H9 (cell line): ENCODE results near the gene FBXO24. TPM values are rescaled to one million over a fixed set of nuclear protein-coding genes. Genes with fewer than 3 reads are reported as not detected.

Experiments
- DNase-seq: peaks from one replicate; pipeline ENCODE4 v3.0.0-alpha.2; 2017
- H2AFZ ChIP-seq: one replicate; pipeline ENCODE4 v1.6.1; 2013; ENCODE audit warnings: mild to moderate bottlenecking, low read length, control low read depth, moderate library complexity
- H2AK5ac ChIP-seq: 2 replicates; pipeline ENCODE4 v1.6.1; 2013; ENCODE audit warnings: low read length, control low read depth, mixed read lengths; ENCODE audit not compliant: insufficient read length
- H2BK120ac ChIP-seq: one replicate; pipeline ENCODE4 v1.6.1; 2013; ENCODE audit warnings: low read depth, mild to moderate bottlenecking, low read length, control low read depth, inconsistent platforms; ENCODE audit not compliant: poor library complexity, severe bottlenecking
- H2BK12ac ChIP-seq: 2 replicates; pipeline ENCODE4 v1.6.1; 2013; ENCODE audit warnings: low read length, control low read depth, mixed read lengths, low read depth; ENCODE audit not compliant: insufficient read length
- H2BK15ac ChIP-seq: 2 replicates; pipeline ENCODE4 v1.6.1; 2013; ENCODE audit warnings: low read depth, low read length, control low read depth
- H2BK20ac ChIP-seq: one replicate; pipeline ENCODE4 v1.6.1; 2013; ENCODE audit warnings: low read depth, mild to moderate bottlenecking, low read length, control low read depth, inconsistent platforms; ENCODE audit not compliant: poor library complexity, severe bottlenecking
- H2BK5ac ChIP-seq: 2 replicates; pipeline ENCODE4 v1.6.1; 2013; ENCODE audit warnings: low read length, control low read depth, mixed read lengths; ENCODE audit not compliant: insufficient read length
- H3K14ac ChIP-seq: 2 replicates; pipeline ENCODE4 v1.6.1; 2013; ENCODE audit warnings: low read length, control low read depth; ENCODE audit not compliant: insufficient read depth
- H3K18ac ChIP-seq: 2 replicates; pipeline ENCODE4 v1.6.1; 2013; ENCODE audit warnings: low read depth, mild to moderate bottlenecking, mixed read lengths, low read length, control low read depth; ENCODE audit not compliant: insufficient read length
- H3K23ac ChIP-seq: 2 replicates; pipeline ENCODE4 v1.6.1; 2013; ENCODE audit warnings: low read length, control low read depth, mixed read lengths, low read depth; ENCODE audit not compliant: insufficient read length
- H3K23me2 ChIP-seq: 2 replicates; pipeline ENCODE4 v1.6.1; 2013; ENCODE audit warnings: low read depth, mild to moderate bottlenecking, mixed read lengths, low read length, control low read depth; ENCODE audit not compliant: insufficient read length, poor library complexity, severe bottlenecking
- H3K27ac ChIP-seq: 2 replicates; pipeline ENCODE4 v1.5.1; 2013; ENCODE audit warnings: low read length, control low read depth, mixed read lengths, low read depth; ENCODE audit not compliant: insufficient read length
- H3K27me3 ChIP-seq: 2 replicates; pipeline ENCODE4 v1.6.1; 2013; ENCODE audit warnings: low read length, control low read depth, inconsistent platforms; ENCODE audit not compliant: insufficient read depth
- H3K4ac ChIP-seq: 2 replicates; pipeline ENCODE4 v1.6.1; 2013; ENCODE audit warnings: low read depth, mild to moderate bottlenecking, control low read depth, inconsistent platforms, low read length, moderate library complexity
- H3K4me1 ChIP-seq: 2 replicates; pipeline ENCODE4 v1.6.1; 2013; ENCODE audit warnings: low read length, control low read depth, inconsistent platforms; ENCODE audit not compliant: insufficient read depth
- H3K4me2 ChIP-seq: 2 replicates; pipeline ENCODE4 v1.6.1; 2013; ENCODE audit warnings: low read length, control low read depth, mixed read lengths; ENCODE audit not compliant: insufficient read length, insufficient read depth
- H3K56ac ChIP-seq: 2 replicates; pipeline ENCODE4 v1.6.1; 2013; ENCODE audit warnings: low read depth, mild to moderate bottlenecking, mixed read lengths, low read length, control low read depth; ENCODE audit not compliant: insufficient read length
- H3K79me1 ChIP-seq: 2 replicates; pipeline ENCODE4 v1.6.1; 2013; ENCODE audit warnings: low read depth, mild to moderate bottlenecking, moderate library complexity, low read length, control low read depth, inconsistent platforms; ENCODE audit not compliant: insufficient read depth, poor library complexity, severe bottlenecking
- H3K79me2 ChIP-seq: 2 replicates; pipeline ENCODE4 v1.6.1; 2013; ENCODE audit warnings: low read length, control low read depth, inconsistent platforms; ENCODE audit not compliant: insufficient read depth
- H3K9ac ChIP-seq: 2 replicates; pipeline ENCODE4 v1.6.1; 2013; ENCODE audit warnings: low read length, control low read depth, mixed read lengths; ENCODE audit not compliant: insufficient read length; ENCODE audit errors: extremely low read depth
- H3K9me3 ChIP-seq: one replicate; pipeline ENCODE4 v1.6.1; 2013; ENCODE audit warnings: low read depth, low read length, inconsistent platforms; ENCODE audit not compliant: control insufficient read depth
- H3T11ph ChIP-seq: one replicate; pipeline ENCODE4 v1.6.1; 2013; ENCODE audit warnings: mild to moderate bottlenecking, low read length, control low read depth, inconsistent platforms
- H4K20me1 ChIP-seq: one replicate; pipeline ENCODE4 v1.6.1; 2013; ENCODE audit not compliant: control insufficient read depth, insufficient read length, insufficient read depth
- H4K5ac ChIP-seq: 2 replicates; pipeline ENCODE4 v1.6.1; 2013; ENCODE audit warnings: low read depth, mild to moderate bottlenecking, mixed read lengths, low read length, control low read depth; ENCODE audit not compliant: insufficient read length
- H4K8ac ChIP-seq: replicated peaks from 2 replicates; pipeline ENCODE4 v1.6.1; 2013; ENCODE audit warnings: low read length, control low read depth, mixed read lengths, low read depth; ENCODE audit not compliant: insufficient read length
- H4K91ac ChIP-seq: 2 replicates; pipeline ENCODE4 v1.6.1; 2013; ENCODE audit warnings: low read depth, mild to moderate bottlenecking, moderate library complexity, mixed read lengths, low read length, control low read depth; ENCODE audit not compliant: insufficient read length
- H3K27ac Mint-ChIP-seq, 3 experiments: 2 replicates in 2 of 3; 3 replicates in 1 of 3; pipeline ENCODE4 v1.8.0; 2020 to 2021; ENCODE audit warnings: mixed read lengths in 3 of 3, mild to moderate bottlenecking in 1 of 3, moderate library complexity in 1 of 3
- H3K27me3 Mint-ChIP-seq: 2 replicates; pipeline ENCODE4 v1.8.0; 2021; ENCODE audit warnings: low read depth, mild to moderate bottlenecking, moderate library complexity, mixed read lengths
- H3K36me3 Mint-ChIP-seq, 3 experiments: 2 replicates in 2 of 3; 3 replicates in 1 of 3; pipeline ENCODE4 v1.8.0; 2020 to 2021; ENCODE audit warnings: low read depth in 3 of 3, mixed read lengths in 3 of 3; ENCODE audit not compliant: insufficient read depth in 1 of 3
- H3K4me1 Mint-ChIP-seq, 2 experiments: 2 replicates each; pipeline ENCODE4 v1.8.0; 2020; ENCODE audit warnings: mixed read lengths in 2 of 2
- H3K4me3 Mint-ChIP-seq, 2 experiments: 2 replicates in 1 of 2; 3 replicates in 1 of 2; pipeline ENCODE4 v1.8.0; 2020 to 2021; ENCODE audit warnings: mild to moderate bottlenecking in 2 of 2, mixed read lengths in 2 of 2, moderate library complexity in 1 of 2
- H3K9me3 Mint-ChIP-seq, 2 experiments: 2 replicates in 1 of 2; 3 replicates in 1 of 2; pipeline ENCODE4 v1.8.0; 2020; ENCODE audit warnings: mild to moderate bottlenecking in 2 of 2, mixed read lengths in 2 of 2, moderate library complexity in 1 of 2
- CTCF ChIP-seq: fragments of 200-600 bp; sonication (generic); conservative IDR thresholded peaks from 3 replicates; pipeline ENCODE4 v1.8.0; 2021; ENCODE audit warnings: antibody characterized with exemption, mild to moderate bottlenecking
- WGBS: extraction: QIAGEN DNeasy Blood & Tissue Kit; methylation state at CpG from one replicate; pipeline ENCODE4 v1.1.7; 2013; ENCODE audit warnings: missing lambda C conversion rate, low lambda C conversion rate, mixed read lengths; ENCODE audit not compliant: insufficient read length; ENCODE audit errors: extremely low coverage; 5-methylcytosine and 5-hydroxymethylcytosine counted together
- total RNA-seq: library from RNA; stranded (reverse); gene quantifications from 2 replicates; pipeline ENCODE4 v1.2.1, GENCODE V29; 2021

Gene FBXO24
- total RNA-seq, 1 experiment from 2014 or later = 0.85 TPM

- no peak overlapping the region for H3K23ac ChIP-seq
- H2BK5ac ChIP-seq = no peak overlapping the region
- no peak overlapping the region for H3K4ac ChIP-seq
- H3K4me3 Mint-ChIP-seq = no peak overlapping the region
- no peak overlapping the region for H3K18ac ChIP-seq
- no peak overlapping the region for H2AK5ac ChIP-seq
- no peaks in the 10 kb centered on the region for H4K20me1 ChIP-seq
- no peak overlapping the region for H4K5ac ChIP-seq
- no peak for DNase-seq
- no peak overlapping the region for H2BK12ac ChIP-seq
- no peak overlapping the region for H3T11ph ChIP-seq
- no peaks in the 10 kb centered on the region for H3K9me3 ChIP-seq
- no peak overlapping the region for H3K4me2 ChIP-seq
- H2AFZ ChIP-seq = no peak overlapping the region
- no peak overlapping the region for H2BK15ac ChIP-seq
- no peak overlapping the region for H3K9ac ChIP-seq
- H4K91ac ChIP-seq = no peak overlapping the region
- no peak overlapping the region for H3K27ac Mint-ChIP-seq
- H3K27me3 ChIP-seq = no peaks in the 10 kb centered on the region
- TF ChIP-seq CTCF = no peak
- H3K79me1 ChIP-seq = no peaks in the 10 kb centered on the region
- no peak overlapping the region for H3K27ac ChIP-seq
- H2BK20ac ChIP-seq = no peak overlapping the region
- no peak overlapping the region for H3K14ac ChIP-seq
- no peak overlapping the region for H4K8ac ChIP-seq
- WGBS = no CpG with 5 or more reads among the region's 8 CpGs
- H3K4me1 ChIP-seq = peaks cover 4% of the 10 kb centered on the region; the same call in 1 of the 2 replicates
- H3K9me3 Mint-ChIP-seq = no peaks in the 10 kb centered on the region
- peaks cover 9 to 14% of the 10 kb centered on the region in 2 experiments for H3K4me1 Mint-ChIP-seq
- no peaks in the 10 kb centered on the region for H3K23me2 ChIP-seq
- peaks cover 0 to 7% (median 4%) of the 10 kb centered on the region in 3 experiments; a peak in 3 of 7 replicates for H3K36me3 Mint-ChIP-seq
- H3K27me3 Mint-ChIP-seq = no peaks in the 10 kb centered on the region
- H2BK120ac ChIP-seq = no peak overlapping the region
- no peak overlapping the region for H3K56ac ChIP-seq
- no peaks in the 10 kb centered on the region for H3K79me2 ChIP-seq
These were observed 23.0 kb upstream of the FBXO24 start for GRCh38 chr7:100563100-100563564.
